H1 (cell line): ENCODE measurements around the gene DEXI. TPM values are rescaled to one million over a fixed set of nuclear protein-coding genes. Genes with fewer than 3 reads are reported as not detected.
A peak's percentile ranks its signal among the peaks of the same experiment; 100 is the strongest.

Experiments used
- ASH2L ChIP-seq: fragments of 200-600, 300-600 bp; sonication (generic); IDR thresholded peaks from one replicate; pipeline ENCODE4 v1.7.1; 2017; ENCODE audit warnings: low read length
- CBX5 ChIP-seq: fragments of 300-800, 300-1000 bp; sonication (generic); IDR thresholded peaks from 2 replicates; pipeline ENCODE4 v1.7.1; 2016; ENCODE audit warnings: antibody characterized with exemption, low read length, low read depth
- CHD2 ChIP-seq: IDR thresholded peaks from 2 replicates; pipeline ENCODE4 v1.6.1; 2012; ENCODE audit warnings: low read length, improper control_type of control experiment
- CTBP2 ChIP-seq: IDR thresholded peaks from 2 replicates; pipeline ENCODE4 v1.7.0; 2011; ENCODE audit warnings: borderline replicate concordance, mild to moderate bottlenecking, moderate library complexity, mixed read lengths, low read length; ENCODE audit not compliant: insufficient read depth, insufficient read length
- EP300 ChIP-seq, 2 experiments: IDR thresholded peaks; 1 replicate in 1 of 2; 2 replicates in 1 of 2; pipeline ENCODE4 v1.6.1; 2011 to 2012; ENCODE audit warnings: low read depth in 2 of 2, low read length in 2 of 2, mild to moderate bottlenecking in 2 of 2, borderline replicate concordance in 1 of 2, inconsistent platforms in 1 of 2, moderate library complexity in 1 of 2
- KDM1A ChIP-seq: fragments of 200-600, 300-600 bp; sonication (generic); IDR thresholded peaks from 2 replicates; pipeline ENCODE4 v1.7.1; 2016; ENCODE audit warnings: mild to moderate bottlenecking, low read length, borderline replicate concordance
- MAX ChIP-seq: IDR thresholded peaks from 2 replicates; pipeline ENCODE4 v1.6.1; 2012; ENCODE audit warnings: inconsistent platforms
- SIN3A ChIP-seq, 2 experiments: IDR thresholded peaks in 1 of 2; conservative IDR thresholded peaks in 1 of 2; 2 replicates each; pipeline ENCODE4 v1.6.1; 2011 to 2012; ENCODE audit warnings: low read length in 2 of 2, improper control_type of control experiment in 1 of 2, low read depth in 1 of 2, mild to moderate bottlenecking in 1 of 2
- TCF12 ChIP-seq: IDR thresholded peaks from 2 replicates; pipeline ENCODE4 v1.6.1; 2011; ENCODE audit warnings: low read depth, mild to moderate bottlenecking, low read length
- YY1 ChIP-seq: IDR thresholded peaks from 2 replicates; pipeline ENCODE4 v1.6.1; 2011; ENCODE audit warnings: low read depth, mild to moderate bottlenecking, low read length
- polyA plus RNA-seq, 7 experiments: library from polyadenylated mRNA; depleted of rRNA in 3 of 7; stranded (reverse) in 5 of 7; unstranded in 2 of 7; fragments of >200 nt in 5 of 7; fragments of 200-250 nt in 2 of 7; gene quantifications; 1 replicate in 5 of 7; 2 replicates in 1 of 7; 4 replicates in 1 of 7; pipeline versions ENCODE4 v1.2.1 to v1.2.3, GENCODE V29; 2011 to 2013; ENCODE audit warnings: missing spikeins in 2 of 7, mixed read lengths in 2 of 7
- total RNA-seq: library from RNA; stranded (reverse); fragmentation: NEBNext Ultra II Directional; extraction: Animal tissue kit (Norgen Biotek cat#: 25700); gene quantifications from 2 replicates; pipeline ENCODE4 v1.2.1, GENCODE V29; 2021

Gene DEXI
- total and polyA plus RNA-seq, 2 of the 8 experiments (the other 6 are each of a cell fraction or from before 2014, with no cell fraction given): 39.5 to 47.3 TPM

GRCh38 chr16:10944249-10945064 is 2.2 kb upstream of the DEXI start, which contains the start of gene CLEC16A (continued):
- TF ChIP-seq SIN3A (conservative IDR thresholded peaks at IDR 0.05 in 1 of 2, IDR thresholded peaks at IDR 0.05 in 1 of 2; ENCODE audit: low read depth in 1 of 2, low read length in 2 of 2) (peak in 1 of 2 experiments; percentile 73; a peak in 2 of 4 replicates), CHD2 (peak; percentile 52; the same call in 1 of the 2 replicates), CTBP2 (peak; percentile 30), YY1 (peak; percentile 85), EP300 (IDR thresholded peaks at IDR 0.05; ENCODE audit: borderline replicate concordance in 1 of 2, low read depth in 2 of 2, low read length in 2 of 2) (peak in 1 of 2 experiments; percentile 11; a peak in 1 of 3 replicates), TCF12 (no peak), KDM1A (peak; percentile 37; the same call in 1 of the 2 replicates), MAX (peak; percentile 72), CBX5 (no peak), ASH2L (peak; percentile 39)
